ENCODE measurements around the gene GCHFR.

DNA sequence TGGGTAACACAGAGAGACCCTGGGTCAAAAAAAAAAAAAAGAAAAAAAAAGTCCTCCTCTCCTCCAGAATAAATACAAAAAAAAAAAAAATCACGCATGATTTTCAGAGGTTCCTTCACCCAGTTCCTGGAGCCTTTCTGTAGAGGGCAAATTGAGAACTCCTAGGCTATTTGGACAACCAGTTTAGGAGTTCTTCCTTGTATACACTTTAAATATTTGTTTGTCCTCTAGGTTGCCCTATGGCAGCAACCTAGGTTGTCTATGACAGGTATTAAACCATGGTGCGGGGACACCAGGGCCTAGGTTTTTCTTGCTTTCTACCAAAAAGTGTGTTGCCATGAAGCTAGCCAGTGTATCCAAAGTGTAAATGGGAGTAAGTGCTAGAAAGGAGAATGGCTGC is 39.2 kb downstream of the GCHFR start:
- TF ChIP-seq, protein P1, sequence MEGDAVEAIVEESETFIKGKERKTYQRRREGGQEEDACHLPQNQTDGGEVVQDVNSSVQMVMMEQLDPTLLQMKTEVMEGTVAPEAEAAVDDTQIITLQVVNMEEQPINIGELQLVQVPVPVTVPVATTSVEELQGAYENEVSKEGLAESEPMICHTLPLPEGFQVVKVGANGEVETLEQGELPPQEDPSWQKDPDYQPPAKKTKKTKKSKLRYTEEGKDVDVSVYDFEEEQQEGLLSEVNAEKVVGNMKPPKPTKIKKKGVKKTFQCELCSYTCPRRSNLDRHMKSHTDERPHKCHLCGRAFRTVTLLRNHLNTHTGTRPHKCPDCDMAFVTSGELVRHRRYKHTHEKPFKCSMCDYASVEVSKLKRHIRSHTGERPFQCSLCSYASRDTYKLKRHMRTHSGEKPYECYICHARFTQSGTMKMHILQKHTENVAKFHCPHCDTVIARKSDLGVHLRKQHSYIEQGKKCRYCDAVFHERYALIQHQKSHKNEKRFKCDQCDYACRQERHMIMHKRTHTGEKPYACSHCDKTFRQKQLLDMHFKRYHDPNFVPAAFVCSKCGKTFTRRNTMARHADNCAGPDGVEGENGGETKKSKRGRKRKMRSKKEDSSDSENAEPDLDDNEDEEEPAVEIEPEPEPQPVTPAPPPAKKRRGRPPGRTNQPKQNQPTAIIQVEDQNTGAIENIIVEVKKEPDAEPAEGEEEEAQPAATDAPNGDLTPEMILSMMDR (IDR thresholded peaks at IDR 0.05) = no peak
- no peak for TF ChIP-seq POLR2A (IDR thresholded peaks at IDR 0.05)

All from right lobe of liver (tissue), 4 donors.